ENCODE measurements around the gene PPIF.

Gene PPIF

DNA sequence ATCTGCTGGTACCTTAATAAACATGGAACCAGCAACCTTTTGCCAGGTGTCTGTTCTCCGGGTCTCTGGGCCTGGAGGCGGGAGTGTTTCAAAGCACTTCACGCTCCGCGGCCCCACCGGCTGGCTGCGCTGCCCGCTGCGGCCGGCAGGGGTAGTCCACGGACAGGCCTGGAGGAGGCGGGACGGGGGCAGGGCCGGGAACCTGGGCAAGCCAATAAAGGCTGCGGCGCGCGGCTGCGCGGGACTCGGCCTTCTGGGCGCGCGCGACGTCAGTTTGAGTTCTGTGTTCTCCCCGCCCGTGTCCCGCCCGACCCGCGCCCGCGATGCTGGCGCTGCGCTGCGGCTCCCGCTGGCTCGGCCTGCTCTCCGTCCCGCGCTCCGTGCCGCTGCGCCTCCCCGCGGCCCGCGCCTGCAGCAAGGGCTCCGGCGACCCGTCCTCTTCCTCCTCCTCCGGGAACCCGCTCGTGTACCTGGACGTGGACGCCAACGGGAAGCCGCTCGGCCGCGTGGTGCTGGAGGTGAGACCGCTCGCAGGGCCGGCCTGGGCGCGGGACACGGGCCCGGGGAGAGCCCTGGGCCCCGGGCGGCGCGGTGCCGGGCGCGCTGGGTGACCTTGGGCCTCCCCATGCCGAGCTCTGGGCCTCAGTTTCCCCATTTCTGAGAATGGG, at the start of gene PPIF:
Gene PPIF (plus strand): TSS at position 244 of the 668 bp plus-strand sequence. CDS start 80 bp downstream, at position 324.
- Histone ChIP-seq H3K27ac (ENCODE audit: low read depth, low read length) (peak within 1 kb of the TSS; percentile 70), H4K20me1 (ENCODE audit: control insufficient read depth, insufficient read depth, low read depth, low read length) (peaks cover 28% of the 10 kb centered on the region; the same call in 1 of the 2 replicates), H3K79me2 (ENCODE audit: control insufficient read depth, low read length) (peaks cover 40% of the 10 kb centered on the region), H3K27me3 (ENCODE audit: control insufficient read depth, low read length) (no peaks in the 10 kb centered on the region), H3K4me3 (ENCODE audit: low read length) (peak within 1 kb of the TSS; percentile 90), H3K36me3 (ENCODE audit: control insufficient read depth, low read length) (peaks cover 48% of the 10 kb centered on the region), H3K9me3 (ENCODE audit: control insufficient read depth, insufficient read depth, low read length) (no peaks in the 10 kb centered on the region), H3K9me2 (replicated peaks; ENCODE audit: control insufficient read depth, low read length) (no peaks in the 10 kb centered on the region), H3K4me1 (ENCODE audit: control insufficient read depth, low read length) (peaks cover 25% of the 10 kb centered on the region), H3F3A (ENCODE audit: control insufficient read depth, insufficient read depth) (no peaks in the 10 kb centered on the region), H3K4me2 (ENCODE audit: low read length) (peak within 1 kb of the TSS; percentile 80)
- TF ChIP-seq, protein P1, sequence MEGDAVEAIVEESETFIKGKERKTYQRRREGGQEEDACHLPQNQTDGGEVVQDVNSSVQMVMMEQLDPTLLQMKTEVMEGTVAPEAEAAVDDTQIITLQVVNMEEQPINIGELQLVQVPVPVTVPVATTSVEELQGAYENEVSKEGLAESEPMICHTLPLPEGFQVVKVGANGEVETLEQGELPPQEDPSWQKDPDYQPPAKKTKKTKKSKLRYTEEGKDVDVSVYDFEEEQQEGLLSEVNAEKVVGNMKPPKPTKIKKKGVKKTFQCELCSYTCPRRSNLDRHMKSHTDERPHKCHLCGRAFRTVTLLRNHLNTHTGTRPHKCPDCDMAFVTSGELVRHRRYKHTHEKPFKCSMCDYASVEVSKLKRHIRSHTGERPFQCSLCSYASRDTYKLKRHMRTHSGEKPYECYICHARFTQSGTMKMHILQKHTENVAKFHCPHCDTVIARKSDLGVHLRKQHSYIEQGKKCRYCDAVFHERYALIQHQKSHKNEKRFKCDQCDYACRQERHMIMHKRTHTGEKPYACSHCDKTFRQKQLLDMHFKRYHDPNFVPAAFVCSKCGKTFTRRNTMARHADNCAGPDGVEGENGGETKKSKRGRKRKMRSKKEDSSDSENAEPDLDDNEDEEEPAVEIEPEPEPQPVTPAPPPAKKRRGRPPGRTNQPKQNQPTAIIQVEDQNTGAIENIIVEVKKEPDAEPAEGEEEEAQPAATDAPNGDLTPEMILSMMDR (IDR thresholded peaks at IDR 0.05; ENCODE audit: low read depth, low read length, poor library complexity, severe bottlenecking): peak; percentile 81
- TF ChIP-seq EZH2phosphoT487 (IDR thresholded peaks at IDR 0.05; ENCODE audit: borderline replicate concordance, low read length): no peak

GRCh38 chr10:79298403-79299244, 48.6 kb upstream of the PPIF start:
- TF ChIP-seq, protein P1 (IDR thresholded peaks at IDR 0.05; ENCODE audit: low read depth, low read length, poor library complexity, severe bottlenecking): no peak
- no peak for TF ChIP-seq EZH2phosphoT487 (IDR thresholded peaks at IDR 0.05; ENCODE audit: borderline replicate concordance, low read length)
- Histone ChIP-seq H4K20me1 (ENCODE audit: control insufficient read depth, insufficient read depth, low read depth, low read length) (no peaks in the 10 kb centered on the region), H3F3A (ENCODE audit: control insufficient read depth, insufficient read depth) (no peaks in the 10 kb centered on the region), H3K79me2 (ENCODE audit: control insufficient read depth, low read length) (no peaks in the 10 kb centered on the region), H3K4me2 (ENCODE audit: low read length) (no peak overlapping the region), H3K27ac (ENCODE audit: low read depth, low read length) (no peak overlapping the region), H3K9me2 (replicated peaks; ENCODE audit: control insufficient read depth, low read length) (no peaks in the 10 kb centered on the region), H3K9me3 (ENCODE audit: control insufficient read depth, insufficient read depth, low read length) (no peaks in the 10 kb centered on the region), H3K4me3 (ENCODE audit: low read length) (no peak overlapping the region), H3K36me3 (ENCODE audit: control insufficient read depth, low read length) (peaks cover 40% of the 10 kb centered on the region), H3K27me3 (ENCODE audit: control insufficient read depth, low read length) (no peaks in the 10 kb centered on the region), H3K4me1 (ENCODE audit: control insufficient read depth, low read length) (no peaks in the 10 kb centered on the region)

DNA sequence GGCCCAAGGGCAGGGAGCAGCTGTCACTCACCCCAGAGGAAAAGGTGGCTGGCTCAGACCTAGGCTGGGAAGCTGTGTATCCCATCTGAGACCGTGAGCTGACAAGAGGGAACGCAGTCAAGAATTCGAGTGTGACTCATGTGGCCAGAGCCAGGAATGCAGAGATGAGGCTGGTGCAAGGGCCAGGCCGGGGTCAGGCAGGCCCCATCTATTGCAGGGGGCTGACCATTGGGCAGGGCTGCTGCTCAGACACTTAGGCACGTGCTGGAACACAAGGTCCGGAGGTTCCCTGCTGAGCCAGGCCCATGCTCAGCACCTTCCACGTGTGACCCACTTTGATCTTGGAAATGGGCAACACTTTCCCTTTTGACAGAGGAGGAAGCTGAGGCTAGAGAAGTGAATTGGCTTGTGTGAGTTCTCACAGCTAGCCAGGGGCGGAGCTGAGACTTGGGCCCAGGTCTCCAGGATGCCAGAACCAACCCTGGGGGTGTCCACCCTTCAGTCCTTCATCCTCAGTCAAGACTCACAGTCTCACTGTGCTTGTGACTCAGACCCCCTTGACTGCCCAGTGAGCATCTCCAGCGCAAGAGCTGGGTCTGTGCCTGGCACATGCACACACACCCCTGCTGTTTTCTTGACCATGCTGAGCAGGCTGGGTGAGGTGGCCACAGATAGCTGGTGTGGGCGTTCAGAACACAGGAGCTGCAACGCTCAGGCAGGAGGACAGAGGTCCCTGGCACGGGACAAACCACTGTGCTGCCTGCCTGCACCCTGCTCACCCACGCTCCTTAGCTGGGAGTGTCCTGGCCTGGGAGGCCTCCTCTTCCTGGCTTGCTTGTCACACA, 47.6 kb upstream of the PPIF start:
- H3K4me3 ChIP-seq (ENCODE audit: low read length): no peak overlapping the region
- no peak overlapping the region for H3K27ac ChIP-seq (ENCODE audit: low read depth, low read length)

More for the DNA sequence above, 47.6 kb upstream of the PPIF start:
- Histone ChIP-seq H3K4me1 (ENCODE audit: control insufficient read depth, low read length) (no peaks in the 10 kb centered on the region), H3K9me2 (replicated peaks; ENCODE audit: control insufficient read depth, low read length) (no peaks in the 10 kb centered on the region), H3K9me3 (ENCODE audit: control insufficient read depth, insufficient read depth, low read length) (no peaks in the 10 kb centered on the region), H3K4me2 (ENCODE audit: low read length) (no peak overlapping the region), H3F3A (ENCODE audit: control insufficient read depth, insufficient read depth) (no peaks in the 10 kb centered on the region), H3K27me3 (ENCODE audit: control insufficient read depth, low read length) (no peaks in the 10 kb centered on the region), H4K20me1 (ENCODE audit: control insufficient read depth, insufficient read depth, low read depth, low read length) (no peaks in the 10 kb centered on the region), H3K79me2 (ENCODE audit: control insufficient read depth, low read length) (no peaks in the 10 kb centered on the region), H3K36me3 (ENCODE audit: control insufficient read depth, low read length) (peaks cover 43% of the 10 kb centered on the region)
- TF ChIP-seq, protein P1 (IDR thresholded peaks at IDR 0.05; ENCODE audit: low read depth, low read length, poor library complexity, severe bottlenecking): no peak
- no peak for TF ChIP-seq EZH2phosphoT487 (IDR thresholded peaks at IDR 0.05; ENCODE audit: borderline replicate concordance, low read length)
